Dedifferentiated amniotic fluid mesenchymal stem cell (primary cell): Measurements from ENCODE around the gene LMTK2.

Source experiments
- DNase-seq: peaks from one replicate; pipeline ENCODE4 v3.0.0-alpha.2; 2016; ENCODE audit errors: extremely low spot score

Gene LMTK2

DNA sequence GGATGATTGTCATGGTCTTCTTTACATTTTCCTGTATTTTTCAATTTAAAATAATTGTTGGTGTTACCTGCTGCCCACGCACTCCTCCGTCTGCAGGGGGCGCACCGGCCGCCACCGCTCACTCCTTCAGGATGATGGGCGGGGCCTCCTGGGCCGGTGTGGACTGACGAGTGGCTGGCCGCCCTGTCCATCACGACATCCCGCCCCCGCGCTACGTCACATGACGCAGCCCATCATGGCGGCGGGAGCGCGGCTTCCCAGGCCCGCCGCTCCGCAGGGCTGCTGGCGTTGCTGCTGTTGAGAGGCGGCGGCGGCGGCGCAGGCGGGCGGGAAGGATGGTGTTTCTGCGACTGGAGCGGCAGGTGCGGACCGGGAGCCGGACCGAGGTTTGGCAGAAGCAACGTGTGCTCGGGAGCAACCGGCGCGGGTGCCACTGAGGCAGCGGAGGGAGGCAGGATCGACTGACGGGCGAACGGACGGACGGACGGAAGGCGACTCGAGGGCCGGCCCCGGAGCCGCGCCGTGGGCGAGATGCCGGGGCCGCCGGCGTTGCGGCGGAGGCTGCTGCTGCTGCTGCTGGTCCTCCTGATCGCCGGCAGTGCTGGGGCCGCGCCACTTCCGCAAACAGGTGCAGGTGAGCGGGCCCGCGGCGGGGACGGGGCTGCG lies at the start of gene LMTK2:
TSS of gene LMTK2 (plus strand) at position 216 of the 666 bp plus-strand sequence. CDS start at position 532, 316 bp downstream.
- peak; percentile 91 for DNase-seq

DNA sequence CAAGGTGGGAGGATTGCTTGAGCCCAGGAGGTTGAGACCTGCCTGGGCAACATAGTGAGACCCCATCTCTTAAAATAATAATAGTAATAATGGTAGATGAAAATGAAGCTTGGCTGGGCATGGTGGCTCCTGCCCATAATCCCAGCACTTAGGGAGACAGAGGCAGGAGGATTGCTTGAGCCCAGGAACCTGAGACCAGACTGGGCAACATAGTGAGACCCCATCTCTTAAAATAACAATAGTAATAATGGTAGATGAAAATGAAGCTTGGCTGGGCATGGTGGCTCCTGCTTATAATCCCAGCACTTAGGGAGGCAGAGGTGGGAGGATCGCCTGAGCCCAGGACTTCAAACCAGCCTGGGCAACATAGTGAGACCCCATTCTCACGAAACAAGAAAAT lies 49.5 kb upstream of the LMTK2 start:
- no peak for DNase-seq

- no peak for DNase-seq
Observed at GRCh38 chr7:98058186-98058585, 48.5 kb upstream of the LMTK2 start.

DNA sequence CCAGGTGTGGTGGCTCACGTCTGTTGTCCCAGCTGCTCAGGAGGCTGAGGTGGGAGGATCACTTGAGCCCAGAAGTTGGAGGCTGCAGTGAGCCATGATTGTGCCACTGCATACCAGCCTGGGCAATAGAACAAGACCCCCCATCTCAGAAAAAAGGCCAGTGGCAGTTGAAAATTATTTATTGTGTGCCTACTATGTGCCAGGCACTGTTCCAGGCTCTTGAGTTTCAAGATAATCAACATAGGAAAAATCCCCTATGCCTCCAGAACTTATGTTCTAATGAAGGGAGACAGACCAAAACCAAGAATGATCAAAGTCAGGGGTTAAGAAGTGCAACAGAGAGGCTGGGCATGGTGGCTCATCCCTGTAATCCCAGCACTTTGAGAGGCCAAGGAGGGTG lies 42.4 kb upstream of the LMTK2 start:
- no peak for DNase-seq

GRCh38 chr7:98066208-98066607 lies 40.5 kb upstream of the LMTK2 start:
- DNase-seq, result no peak

GRCh38 chr7:98066934-98067507 lies 39.6 kb upstream of the LMTK2 start:
- no peak for DNase-seq

GRCh38 chr7:98073047-98073446 lies 33.6 kb upstream of the LMTK2 start:
- no peak for DNase-seq

GRCh38 chr7:98075801-98076200 lies 30.9 kb upstream of the LMTK2 start:
- no peak for DNase-seq

DNA sequence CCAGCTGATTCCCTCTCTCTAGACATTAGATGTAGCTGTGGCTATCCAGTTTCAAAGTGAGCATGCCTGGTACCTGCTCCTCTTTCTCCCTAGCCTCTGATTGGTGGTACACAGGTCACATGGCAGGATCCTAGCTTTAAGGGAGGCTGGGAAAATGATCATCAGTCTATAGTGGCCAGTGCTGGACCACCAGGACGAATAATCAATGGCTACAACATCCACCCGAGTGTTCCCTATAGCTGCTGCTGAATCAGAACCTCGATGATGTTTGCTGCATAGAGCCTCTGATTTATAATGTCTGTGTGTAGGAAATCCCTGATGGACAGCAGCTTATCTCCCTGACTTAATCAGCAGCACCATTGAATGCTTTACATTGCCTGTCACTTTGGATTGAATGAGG lies 28.9 kb upstream of the LMTK2 start:
- DNase-seq, result no peak

- DNase-seq, result no peak
Observed at GRCh38 chr7:98078197-98078870, 28.3 kb upstream of the LMTK2 start.

- DNase-seq, result no peak
Observed at GRCh38 chr7:98079891-98080648, 26.6 kb upstream of the LMTK2 start.

DNA sequence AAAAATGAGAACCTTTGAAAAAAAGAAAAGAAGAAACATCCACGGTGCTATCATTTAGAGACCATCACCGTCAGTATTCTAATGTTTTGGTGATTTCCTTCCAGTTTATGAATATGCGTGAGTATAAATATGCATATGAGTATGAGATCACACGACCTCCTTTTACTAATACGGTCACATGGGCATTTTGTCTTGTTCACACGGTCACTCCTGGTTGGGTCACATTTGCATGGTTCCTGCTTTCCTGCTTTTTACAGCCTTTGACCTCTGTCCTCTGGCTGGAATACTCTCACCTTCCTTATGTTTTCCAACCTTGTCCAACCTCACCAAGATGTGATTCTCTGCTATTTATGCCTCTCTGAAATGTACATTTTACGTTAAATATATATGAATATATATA lies 25.3 kb upstream of the LMTK2 start:
- DNase-seq, result no peak

GRCh38 chr7:98084631-98085030 lies 22.0 kb upstream of the LMTK2 start:
- no peak for DNase-seq

- no peak for DNase-seq
Observed at GRCh38 chr7:98085674-98086073, 21.0 kb upstream of the LMTK2 start.

GRCh38 chr7:98086281-98086718 lies 20.4 kb upstream of the LMTK2 start:
- DNase-seq, result no peak

GRCh38 chr7:98088109-98088508 lies 18.6 kb upstream of the LMTK2 start:
- DNase-seq, result no peak

DNA sequence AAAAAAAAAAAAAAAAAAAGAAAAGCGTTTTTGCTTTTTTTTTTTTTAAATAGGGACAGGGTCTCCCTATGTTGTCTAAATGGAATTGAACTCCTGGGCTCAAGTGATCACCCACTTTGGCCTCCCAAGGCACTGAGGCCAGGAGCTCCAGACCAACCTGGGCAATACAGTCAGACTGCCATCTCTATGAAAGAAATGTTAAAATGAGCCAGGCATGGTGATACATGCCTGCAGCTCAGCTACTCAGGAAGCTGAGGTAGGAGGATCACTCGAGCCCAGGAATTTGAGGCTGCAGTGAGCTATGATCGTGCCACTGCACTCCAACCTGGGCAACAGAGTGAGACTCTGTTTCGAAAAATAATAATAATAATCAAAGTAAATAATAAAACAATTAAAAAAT lies 16.5 kb upstream of the LMTK2 start:
- no peak for DNase-seq

GRCh38 chr7:98091061-98091460 lies 15.6 kb upstream of the LMTK2 start:
- no peak for DNase-seq

DNA sequence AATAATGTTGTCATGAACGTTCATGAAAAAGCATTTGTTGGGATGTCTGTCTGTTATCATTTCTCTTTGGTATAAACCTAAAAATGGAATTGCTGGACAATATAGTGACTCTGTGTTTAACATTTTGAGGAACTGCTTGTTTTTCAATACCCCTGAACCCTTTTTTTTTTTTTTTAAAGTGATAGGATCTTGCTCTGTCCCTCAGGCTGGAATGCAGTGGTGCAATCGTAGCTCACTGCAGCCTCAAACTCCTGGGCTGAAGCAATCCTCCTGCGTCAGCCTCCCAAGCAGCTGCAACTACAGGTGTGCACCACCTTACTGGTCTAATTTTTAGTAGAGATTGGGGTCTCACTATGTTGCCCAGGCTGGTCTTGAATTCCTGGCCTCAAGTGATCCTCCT lies 15.1 kb upstream of the LMTK2 start:
- DNase-seq, result no peak

GRCh38 chr7:98097042-98097645 lies 9.5 kb upstream of the LMTK2 start:
- no peak for DNase-seq

GRCh38 chr7:98100088-98100487 lies 6.6 kb upstream of the LMTK2 start:
- DNase-seq, result no peak

GRCh38 chr7:98102170-98102569 lies 4.5 kb upstream of the LMTK2 start:
- DNase-seq, result no peak
